Uterus (tissue), 2 donors: Measurements from ENCODE around the gene FN1.

ENCODE experiments used
- POLR2A ChIP-seq, 2 donors: fragments of 450-650 bp; IDR thresholded peaks; one replicate each; pipeline ENCODE4 v1.6.1; 2016; ENCODE audit warnings: antibody characterized with exemption in 2 of 2, mild to moderate bottlenecking in 1 of 2, moderate library complexity in 1 of 2
- TF ChIP-seq, protein P1 (sequence below), 4 experiments: fragments of 200-600 bp in 2 of 4; fragments of 450-650 bp in 2 of 4; sonication (generic) in 2 of 4; IDR thresholded peaks; one replicate each; pipeline ENCODE4 v1.5.1; 2016 to 2019; ENCODE audit warnings: antibody characterized with exemption in 4 of 4, mild to moderate bottlenecking in 2 of 4, moderate library complexity in 1 of 4

DNA sequence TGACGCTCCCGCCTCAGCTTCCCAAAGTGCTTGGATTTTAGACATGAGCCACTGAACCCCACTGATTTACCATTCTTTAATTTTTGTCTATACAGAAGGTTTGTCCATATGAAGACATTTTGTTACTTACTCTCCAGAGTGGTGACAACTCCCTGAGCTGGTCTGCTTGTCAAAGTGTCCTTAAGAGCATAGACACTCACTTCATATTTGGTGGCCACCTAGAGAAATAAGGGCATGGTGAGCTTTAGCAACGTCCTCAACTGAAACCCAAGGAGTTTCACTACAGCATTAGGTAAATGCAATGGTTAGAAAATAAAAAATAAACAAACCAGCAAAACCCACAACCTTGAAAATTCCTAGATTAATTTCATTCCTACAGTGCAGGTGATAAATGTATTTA is 57.8 kb downstream of the FN1 start:
- TF ChIP-seq, protein P1, sequence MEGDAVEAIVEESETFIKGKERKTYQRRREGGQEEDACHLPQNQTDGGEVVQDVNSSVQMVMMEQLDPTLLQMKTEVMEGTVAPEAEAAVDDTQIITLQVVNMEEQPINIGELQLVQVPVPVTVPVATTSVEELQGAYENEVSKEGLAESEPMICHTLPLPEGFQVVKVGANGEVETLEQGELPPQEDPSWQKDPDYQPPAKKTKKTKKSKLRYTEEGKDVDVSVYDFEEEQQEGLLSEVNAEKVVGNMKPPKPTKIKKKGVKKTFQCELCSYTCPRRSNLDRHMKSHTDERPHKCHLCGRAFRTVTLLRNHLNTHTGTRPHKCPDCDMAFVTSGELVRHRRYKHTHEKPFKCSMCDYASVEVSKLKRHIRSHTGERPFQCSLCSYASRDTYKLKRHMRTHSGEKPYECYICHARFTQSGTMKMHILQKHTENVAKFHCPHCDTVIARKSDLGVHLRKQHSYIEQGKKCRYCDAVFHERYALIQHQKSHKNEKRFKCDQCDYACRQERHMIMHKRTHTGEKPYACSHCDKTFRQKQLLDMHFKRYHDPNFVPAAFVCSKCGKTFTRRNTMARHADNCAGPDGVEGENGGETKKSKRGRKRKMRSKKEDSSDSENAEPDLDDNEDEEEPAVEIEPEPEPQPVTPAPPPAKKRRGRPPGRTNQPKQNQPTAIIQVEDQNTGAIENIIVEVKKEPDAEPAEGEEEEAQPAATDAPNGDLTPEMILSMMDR (IDR thresholded peaks at IDR 0.05): no peak
- TF ChIP-seq POLR2A (IDR thresholded peaks at IDR 0.05): no peak
